Activated CD8-positive, alpha-beta memory T cell treated with anti-CD3 and anti-CD28 coated beads, Interleukin-2, amount 50 U/mL, for 24 hours (primary cell): Measurements from ENCODE around the gene KLHL28.

Experiments
- DNase-seq: peaks from one replicate; pipeline ENCODE4 v3.0.0-alpha.2; 2020; ENCODE audit errors: extremely low read depth

The KLHL28 gene, protein sequence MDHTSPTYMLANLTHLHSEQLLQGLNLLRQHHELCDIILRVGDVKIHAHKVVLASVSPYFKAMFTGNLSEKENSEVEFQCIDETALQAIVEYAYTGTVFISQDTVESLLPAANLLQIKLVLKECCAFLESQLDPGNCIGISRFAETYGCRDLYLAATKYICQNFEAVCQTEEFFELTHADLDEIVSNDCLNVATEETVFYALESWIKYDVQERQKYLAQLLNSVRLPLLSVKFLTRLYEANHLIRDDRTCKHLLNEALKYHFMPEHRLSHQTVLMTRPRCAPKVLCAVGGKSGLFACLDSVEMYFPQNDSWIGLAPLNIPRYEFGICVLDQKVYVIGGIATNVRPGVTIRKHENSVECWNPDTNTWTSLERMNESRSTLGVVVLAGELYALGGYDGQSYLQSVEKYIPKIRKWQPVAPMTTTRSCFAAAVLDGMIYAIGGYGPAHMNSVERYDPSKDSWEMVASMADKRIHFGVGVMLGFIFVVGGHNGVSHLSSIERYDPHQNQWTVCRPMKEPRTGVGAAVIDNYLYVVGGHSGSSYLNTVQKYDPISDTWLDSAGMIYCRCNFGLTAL

DNA sequence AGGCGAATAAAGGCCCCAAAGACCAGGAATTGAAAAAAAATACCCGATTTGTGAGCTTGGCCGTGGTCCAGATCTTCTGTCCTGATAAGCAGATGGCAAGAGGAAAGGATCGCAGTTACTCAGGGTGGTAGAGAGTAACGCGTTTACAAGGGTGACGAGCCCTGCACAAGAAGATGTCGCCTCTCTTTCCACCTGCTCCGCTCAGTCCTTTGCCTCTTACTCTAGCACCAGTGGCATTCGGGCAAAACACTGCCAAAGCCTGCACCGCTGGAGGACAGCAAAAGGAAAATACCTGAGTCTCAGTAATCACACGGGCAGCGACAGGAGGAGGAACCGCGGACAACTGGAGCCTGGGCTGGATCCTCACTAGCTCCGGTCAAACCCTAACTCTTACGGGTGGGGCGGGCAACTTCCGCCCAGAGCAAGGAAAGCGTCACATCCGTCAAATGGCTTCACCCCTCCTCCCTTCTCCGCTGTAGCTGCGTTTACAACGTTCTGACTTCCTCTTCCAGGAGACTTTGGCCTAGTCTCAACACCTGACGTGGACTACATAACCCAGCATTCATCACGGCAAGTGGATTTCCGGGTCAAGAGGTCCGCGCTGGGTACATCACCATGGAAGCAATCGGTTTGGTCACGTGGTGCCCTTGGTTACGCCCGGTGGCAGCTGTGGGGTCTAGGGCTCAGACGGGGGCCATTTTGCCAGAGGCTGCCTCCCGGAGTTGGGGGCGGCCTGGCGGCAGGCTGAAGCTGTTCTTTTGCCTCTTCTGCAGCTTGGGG is at the start of gene KLHL28, which contains the start of gene TOGARAM1:
Gene KLHL28, minus strand, starts transcription at position 394 of the 780 bp plus-strand sequence. CDS start 16,019 bp downstream, outside the sequence.
Gene TOGARAM1, plus strand, starts transcription at position 637 of the 780 bp plus-strand sequence. CDS start 232 bp downstream, outside the sequence.
- peak; percentile 91 for DNase-seq

DNA sequence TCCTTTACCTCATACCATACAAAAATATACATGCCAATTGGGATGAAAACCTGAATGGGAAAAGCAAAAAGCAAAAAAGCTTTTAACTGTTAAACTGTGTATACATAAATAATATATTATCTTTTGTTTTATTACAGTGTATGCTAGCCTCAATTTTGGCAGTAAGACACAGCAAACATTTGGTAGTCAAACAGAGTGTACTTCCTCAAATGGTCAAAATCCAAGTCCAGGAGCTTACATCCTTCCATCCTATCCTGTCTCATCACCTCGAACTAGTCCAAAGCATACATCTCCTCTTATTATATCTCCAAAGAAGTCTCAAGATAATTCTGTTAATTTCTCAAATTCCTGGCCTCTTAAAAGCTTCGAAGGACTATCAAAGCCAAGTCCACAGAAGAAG is 42.2 kb upstream of the KLHL28 start:
- DNase-seq: no peak

DNA sequence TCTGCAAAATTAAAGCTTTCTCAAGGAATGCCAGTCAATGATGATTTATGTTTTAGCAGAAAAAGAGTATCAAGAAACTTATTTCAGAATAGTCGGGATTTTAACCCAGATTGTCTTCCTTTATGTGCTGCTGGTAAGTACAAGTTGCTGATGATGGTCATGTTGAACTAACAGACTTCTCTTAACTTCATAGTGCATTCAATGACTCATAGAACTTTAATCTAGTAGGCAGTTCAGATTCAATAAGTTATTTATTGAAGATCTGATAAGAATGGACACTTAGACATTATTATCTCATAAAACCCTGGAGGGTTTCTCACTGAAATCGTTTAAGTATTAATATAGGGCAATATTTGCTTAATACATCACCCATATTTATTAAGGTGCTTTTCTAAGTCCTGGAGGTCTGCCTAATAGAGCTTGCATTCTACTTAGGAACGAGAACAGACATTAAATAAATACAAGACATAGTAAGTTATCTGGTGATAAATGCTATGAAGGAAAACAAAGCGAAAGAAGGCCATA is 34.1 kb upstream of the KLHL28 start:
- DNase-seq: no peak

DNA sequence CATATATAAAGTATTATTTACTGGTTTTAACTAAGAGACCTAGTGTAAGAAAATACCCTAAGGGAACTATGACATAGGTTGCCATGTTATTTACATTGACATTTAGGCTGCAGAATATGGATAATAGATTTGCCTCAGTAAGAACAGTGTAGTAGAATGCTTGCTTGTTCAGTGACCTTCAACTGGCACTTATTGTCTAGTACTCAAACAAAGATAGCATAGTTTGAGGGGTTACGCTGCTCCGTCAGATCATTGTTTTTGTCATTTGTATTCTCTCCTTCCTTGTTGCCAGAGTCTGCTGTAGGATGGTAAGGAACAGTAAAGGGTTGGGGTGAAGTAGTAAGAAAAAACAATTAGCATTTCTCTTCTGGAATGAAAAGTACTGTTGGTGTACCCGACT is 33.4 kb upstream of the KLHL28 start:
- DNase-seq: no peak

DNA sequence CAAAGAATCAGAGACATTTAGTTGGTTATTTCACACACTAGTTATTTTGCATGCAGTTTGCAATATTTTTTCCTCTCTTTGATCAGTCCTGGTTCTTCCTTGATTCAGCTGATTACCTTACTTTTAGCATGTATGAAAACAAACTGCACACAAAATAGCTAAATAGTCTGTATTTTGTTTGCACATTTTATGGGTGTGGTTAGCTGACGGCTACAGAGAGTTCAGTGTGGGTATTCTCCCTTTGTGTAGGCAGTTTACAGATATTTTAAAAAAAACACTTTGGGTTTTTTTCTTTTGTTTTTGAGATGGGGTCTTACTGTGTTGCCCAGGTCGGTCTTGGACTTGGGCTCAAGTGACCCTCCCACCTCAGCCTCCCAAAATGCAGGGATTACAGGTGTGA is 28.8 kb upstream of the KLHL28 start:
- no peak for DNase-seq

DNA sequence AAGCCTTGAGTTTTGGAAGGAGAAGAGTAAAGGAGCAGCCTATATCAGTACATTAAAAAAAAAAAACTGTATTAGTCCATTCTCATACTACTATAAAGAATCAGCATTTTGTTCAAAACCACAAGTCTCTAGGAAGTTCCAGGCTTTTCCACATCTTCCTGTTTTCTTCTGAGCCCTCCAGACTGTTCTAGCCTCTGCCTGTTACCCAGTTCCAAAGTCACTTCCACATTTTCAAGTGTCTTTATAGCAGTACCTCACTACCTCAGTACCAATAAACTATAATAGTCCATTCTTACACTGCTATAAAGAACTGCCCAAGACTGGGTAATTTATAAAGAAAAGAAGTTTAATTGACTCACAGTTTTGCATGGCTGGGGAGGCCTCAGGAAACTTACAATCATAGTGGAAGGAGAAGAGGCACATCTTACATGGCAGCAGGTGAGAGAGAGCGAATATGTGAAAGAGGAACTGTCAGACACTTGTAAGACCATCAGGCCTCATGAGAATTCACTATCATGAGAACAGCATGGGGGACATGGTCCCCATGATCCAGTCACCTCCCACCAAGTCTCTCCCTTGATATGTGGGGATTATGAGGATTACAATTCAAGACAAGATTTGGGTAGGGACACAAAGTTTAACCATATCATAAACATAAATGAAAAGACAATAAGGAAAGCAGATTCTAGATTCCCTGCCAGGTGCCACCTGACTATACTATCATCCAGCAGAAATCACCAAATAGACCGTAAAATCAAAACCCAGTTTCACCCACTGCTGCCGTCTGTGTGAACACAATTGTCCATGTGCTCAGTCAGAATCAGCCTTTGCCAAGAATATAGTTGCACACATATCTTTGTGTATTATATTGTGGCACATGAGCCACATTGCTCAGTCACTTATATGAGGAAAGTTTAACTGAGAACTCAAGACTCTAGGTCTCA is 28.0 kb upstream of the KLHL28 start:
- DNase-seq: no peak

DNA sequence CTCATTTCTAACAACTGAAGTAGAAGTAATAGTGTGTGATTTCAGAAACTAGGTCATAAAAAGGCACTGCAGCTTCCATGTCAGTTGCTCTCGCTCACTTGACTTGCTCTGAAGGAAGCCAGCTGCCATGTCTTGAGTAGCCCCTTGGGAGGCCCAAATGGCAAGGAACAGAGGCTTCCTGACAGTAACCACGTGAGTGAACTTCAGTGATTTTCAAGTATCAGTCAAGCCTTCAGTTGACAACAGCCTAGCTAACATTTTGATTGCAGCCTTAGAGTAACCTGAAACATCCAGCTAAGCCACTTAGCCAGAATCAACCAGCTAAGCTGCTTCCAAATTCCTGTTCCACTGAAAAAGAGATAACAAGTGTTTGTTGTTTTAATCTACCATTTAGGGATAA is 26.9 kb upstream of the KLHL28 start:
- no peak for DNase-seq

DNA sequence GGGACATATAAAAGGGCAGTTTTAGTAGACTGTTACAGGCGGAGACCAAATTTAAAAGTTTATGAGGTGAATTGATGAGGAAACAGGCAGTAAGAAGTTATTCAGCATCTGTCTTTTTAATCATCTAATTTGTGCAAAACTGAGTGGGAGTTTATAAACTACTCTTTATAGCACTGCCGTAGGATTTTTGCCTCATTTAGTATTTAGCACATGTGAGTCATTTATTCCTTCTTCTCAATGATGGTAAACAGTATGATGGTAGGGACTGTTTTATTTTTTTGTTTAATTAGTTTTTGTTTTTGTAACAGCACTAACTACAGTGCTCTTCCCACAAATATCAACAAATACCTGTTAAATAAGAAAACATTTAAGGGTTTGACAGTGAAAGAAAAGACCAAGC is 20.8 kb upstream of the KLHL28 start:
- no peak for DNase-seq

DNA sequence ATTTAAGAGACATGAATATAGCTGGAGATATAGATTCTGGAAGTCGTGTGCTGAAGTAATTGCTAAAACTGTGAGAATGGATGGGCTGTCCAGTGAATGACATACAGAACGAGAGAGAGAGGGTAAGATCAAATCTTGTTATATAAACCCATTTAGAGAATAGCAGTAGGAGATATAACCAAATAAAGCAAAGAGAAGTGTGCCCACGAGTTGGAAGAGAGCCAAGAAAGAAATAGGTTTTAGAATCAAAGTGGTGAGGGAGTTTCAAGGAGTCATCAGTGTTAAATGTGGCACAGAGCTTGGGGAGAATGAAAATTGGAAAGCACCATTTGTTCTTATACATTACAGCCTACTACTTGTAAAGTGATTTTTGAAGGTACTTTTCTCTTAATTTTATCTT is 19.5 kb upstream of the KLHL28 start:
- DNase-seq: no peak

DNA sequence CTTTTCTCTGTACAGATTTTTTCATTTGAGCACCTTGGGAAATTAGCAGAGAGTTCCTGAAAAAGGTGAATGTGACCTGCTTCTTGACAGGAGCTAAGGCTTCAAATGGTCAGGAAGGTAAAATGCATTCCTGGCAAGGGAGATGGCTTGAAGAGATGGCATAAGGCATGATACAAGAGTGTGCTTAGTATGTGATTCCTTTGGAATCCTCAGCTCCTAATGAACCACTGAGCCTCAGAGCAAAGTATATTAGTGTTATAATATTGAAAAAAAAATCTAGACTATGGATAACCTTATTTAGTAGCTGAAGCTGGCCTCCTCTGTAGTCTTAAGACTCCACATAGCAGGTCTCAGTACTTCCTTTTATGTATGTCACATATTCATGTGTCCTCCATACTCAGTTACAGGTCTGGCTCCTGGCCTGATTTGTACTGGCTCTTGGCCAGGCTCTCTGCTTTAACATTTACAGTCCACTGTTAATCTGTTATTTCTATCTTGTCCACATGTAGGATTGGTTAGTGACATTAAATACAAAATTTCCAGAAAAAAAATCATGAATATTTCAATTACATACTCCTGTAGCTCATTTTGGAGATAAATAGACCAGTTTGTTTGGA is 18.1 kb upstream of the KLHL28 start:
- DNase-seq: no peak

DNA sequence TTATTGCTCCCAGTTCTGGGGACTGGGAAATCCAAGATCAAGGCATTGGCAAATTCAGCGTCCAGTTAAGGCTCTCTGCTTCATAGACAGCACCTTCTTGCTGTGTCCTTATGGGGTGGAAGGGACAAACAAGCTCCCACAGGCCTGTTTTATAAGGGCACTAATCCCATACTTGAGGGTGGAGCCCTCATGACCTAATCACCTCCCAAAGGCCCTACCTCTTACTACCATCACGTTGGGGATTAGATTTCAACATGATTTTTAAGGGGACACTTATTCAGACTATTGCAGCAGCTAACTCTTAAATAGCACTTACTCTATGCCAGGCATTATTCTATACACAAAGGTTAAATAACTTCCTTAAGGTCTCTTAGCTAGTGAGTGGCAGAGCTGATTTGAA is 17.5 kb upstream of the KLHL28 start:
- DNase-seq: no peak

DNA sequence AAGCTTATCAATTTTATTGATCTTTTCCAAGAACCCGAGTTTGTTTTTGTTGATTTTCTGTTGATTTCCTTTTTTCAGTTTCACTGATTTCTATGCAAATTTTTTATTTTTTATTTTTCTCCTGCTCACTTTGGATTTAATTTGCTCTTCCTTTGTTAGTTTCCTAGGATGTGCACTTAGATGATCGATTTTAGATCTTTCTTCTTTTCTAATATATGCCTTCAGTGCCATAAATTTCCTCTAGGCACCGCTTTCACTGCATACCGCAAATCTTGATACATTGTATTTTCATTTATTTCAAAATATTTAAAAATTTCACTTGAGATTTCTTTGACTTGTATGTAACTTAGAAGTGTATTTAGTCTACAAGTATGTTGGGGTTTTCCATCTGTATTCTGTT is 9.7 kb upstream of the KLHL28 start:
- no peak for DNase-seq

DNA sequence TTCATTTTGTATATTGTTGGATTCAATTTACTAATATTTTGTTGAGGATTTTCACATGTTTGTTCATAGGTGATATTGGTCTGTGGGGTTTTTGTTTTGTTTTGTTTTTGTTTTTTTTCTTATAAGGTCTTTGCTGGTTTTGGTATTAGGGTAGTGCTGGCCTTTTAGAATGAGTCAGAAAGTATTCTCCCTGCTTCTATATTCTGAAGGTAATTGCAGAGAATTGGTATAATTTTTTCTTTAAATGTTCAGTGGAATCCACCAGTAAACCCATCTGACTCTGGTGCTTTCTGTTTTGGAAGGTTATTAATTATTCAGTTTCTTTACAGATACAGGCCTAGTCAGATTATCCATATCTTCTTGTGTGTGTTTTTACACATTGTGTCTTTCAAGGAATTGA is 9.2 kb upstream of the KLHL28 start:
- DNase-seq: no peak

DNA sequence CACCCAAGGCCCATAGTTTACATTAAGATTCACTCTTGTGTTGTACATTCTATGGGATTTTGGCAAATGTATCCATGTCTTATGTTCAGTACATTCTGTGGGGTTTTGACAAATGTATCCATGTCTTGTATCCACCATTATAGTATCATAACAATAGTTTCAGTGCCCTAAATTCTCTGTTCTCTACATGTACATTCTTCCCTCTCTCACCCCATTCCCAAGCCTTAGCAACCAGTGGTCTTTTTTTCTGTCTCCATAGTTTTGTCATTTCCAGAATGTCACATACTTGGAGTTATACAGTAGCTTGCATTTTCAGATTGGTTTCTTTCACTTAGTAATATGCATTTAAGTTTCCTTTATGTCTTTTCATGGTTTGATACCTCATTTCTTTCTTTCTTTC is 7.0 kb upstream of the KLHL28 start:
- DNase-seq: no peak

DNA sequence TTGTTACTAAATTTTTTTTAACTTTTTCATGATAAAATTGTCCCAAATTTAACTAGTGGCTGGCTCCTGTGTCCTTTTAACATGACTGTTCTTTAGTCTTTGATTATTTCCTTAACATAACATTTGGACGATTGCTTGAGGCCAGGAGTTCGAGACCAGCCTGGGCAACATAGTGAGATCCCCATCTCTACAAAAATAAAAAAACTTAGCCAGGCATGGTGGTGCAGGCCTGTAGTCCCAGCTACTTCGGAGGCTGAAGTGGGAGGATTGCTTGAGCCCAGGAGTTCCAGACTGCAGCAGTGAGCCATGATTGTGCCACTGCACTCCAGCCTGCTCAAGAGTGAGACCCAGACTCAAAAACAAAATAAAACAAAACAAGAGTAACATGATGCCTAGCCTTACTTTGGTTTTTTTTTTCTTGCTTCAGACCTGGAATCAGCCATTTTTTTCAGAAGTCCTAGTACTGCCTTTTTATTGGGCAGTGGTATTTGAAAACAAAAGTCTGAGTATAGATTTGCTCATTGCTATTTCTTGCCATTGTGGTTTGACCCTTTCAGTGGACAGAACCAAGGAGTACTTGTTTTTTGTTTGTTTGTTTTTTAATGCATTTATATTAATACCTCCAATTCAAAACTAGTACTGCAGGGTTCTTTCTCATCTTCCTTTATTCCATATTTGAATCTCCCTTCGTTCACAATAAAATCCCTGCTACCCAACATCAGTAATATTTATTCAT is 5.0 kb upstream of the KLHL28 start:
- DNase-seq: no peak

DNA sequence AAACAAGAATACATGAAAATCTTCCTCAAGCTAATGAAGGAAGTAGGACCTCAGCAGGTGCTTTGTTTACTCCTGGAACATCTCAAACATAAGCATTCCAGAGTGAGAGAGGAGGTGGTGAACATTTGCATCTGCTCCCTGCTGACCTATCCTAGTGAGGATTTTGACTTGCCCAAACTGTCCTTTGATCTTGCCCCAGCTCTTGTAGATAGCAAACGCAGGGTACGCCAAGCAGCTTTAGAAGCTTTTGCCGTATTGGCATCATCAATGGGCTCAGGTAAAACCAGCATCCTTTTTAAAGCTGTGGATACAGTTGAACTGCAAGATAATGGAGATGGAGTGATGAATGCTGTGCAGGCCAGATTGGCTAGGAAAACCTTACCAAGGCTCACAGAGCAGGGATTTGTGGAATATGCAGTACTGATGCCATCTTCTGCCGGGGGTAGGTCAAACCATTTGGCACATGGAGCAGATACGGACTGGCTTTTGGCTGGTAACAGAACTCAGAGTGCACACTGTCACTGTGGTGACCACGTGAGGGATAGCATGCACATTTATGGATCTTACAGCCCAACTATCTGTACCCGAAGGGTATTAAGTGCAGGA is 2.1 kb upstream of the KLHL28 start:
- no peak for DNase-seq

DNA sequence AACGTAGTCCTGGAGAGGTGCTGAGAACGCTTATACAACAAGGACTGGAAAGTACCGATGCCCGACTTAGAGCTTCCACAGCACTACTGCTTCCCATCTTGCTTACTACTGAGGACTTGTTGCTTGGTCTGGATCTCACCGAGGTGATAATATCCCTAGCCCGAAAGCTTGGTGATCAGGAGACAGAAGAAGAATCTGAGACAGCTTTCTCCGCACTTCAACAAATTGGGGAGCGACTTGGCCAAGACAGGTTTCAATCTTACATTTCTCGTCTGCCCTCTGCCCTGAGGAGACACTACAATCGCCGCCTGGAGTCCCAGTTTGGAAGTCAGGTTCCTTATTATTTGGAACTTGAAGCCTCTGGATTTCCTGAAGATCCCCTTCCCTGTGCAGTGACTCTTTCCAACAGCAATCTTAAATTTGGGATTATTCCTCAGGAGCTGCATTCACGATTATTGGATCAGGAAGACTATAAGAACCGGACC is 1.3 kb upstream of the KLHL28 start:
- DNase-seq: no peak

DNA sequence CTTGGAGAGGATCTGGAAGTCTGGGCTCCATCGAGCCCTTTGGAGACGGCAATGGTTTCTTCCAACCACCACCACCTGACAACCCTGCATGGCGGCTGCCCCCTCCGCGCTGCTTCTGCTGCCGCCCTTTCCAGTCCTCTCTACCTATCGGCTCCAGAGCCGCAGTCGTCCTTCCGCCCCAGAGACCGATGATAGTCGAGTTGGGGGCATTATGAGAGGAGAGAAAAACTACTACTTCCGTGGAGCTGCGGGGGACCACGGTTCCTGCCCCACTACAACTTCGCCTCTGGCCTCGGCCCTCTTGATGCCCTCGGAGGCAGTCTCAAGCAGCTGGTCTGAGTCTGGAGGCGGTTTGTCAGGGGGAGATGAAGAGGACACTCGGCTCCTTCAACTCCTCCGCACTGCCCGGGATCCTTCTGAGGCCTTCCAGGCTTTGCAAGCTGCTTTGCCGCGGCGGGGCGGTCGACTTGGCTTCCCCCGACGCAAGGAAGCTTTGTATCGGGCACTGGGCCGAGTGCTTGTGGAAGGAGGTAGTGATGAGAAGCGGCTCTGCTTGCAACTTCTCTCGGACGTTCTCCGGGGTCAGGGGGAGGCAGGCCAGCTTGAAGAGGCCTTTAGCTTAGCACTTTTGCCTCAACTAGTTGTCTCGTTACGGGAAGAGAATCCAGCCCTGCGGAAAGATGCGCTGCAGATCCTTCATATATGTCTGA is 742 bp upstream of the KLHL28 start:
- no peak for DNase-seq

DNA sequence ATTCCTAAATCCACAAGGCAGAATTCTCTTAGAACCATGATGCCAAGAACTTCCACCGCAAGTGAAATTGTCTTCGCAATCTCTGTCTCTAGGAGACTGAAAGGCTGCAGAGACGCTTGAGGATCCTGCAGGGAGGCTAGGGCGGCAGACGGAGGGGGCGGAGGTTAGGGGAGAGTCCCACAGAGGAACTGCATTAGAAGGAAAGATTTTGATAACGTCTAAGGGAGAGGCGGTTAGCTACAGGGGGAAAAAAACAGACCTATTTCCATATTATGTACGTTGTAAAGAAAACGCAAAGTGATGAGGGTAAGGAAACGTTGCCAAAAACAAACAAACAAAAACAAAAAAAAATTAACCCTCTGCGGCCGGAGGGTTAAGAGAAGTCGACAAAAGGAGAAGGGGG is 595 bp downstream of the KLHL28 start:
- peak; percentile 23 for DNase-seq
